Sigmoid colon (tissue), 4 donors: Measurements from ENCODE around the gene ATP4B.

ENCODE experiments used
- EP300 ChIP-seq, 4 donors: sonication (generic); formaldehyde crosslinking; IDR thresholded peaks; one replicate each; pipeline ENCODE4 v1.6.1; 2017; ENCODE audit warnings: antibody characterized with exemption in 4 of 4
- POLR2A ChIP-seq, 2 donors: fragments of 450-650 bp; IDR thresholded peaks; one replicate each; pipeline ENCODE4 v1.6.1; 2016; ENCODE audit warnings: antibody characterized with exemption in 2 of 2, mild to moderate bottlenecking in 2 of 2, moderate library complexity in 2 of 2
- POLR2AphosphoS5 ChIP-seq, 4 donors: sonication (generic); formaldehyde crosslinking; IDR thresholded peaks; one replicate each; pipeline ENCODE4 v1.6.1; 2017; ENCODE audit warnings: antibody characterized with exemption in 4 of 4
- TF ChIP-seq, protein P1 (sequence below), 4 experiments: fragments of 450-650 bp in 3 of 4; fragments of 200-600 bp in 1 of 4; IDR thresholded peaks; one replicate each; pipeline ENCODE4 v1.5.1; 2016 to 2019; ENCODE audit warnings: antibody characterized with exemption in 4 of 4, mild to moderate bottlenecking in 3 of 4, moderate library complexity in 2 of 4

GRCh38 chr13:113630296-113630695, 27.7 kb downstream of the ATP4B start:
- TF ChIP-seq POLR2AphosphoS5 (IDR thresholded peaks at IDR 0.05) (no peak), EP300 (IDR thresholded peaks at IDR 0.05) (no peak), POLR2A (IDR thresholded peaks at IDR 0.05) (no peak)
- TF ChIP-seq, protein P1, sequence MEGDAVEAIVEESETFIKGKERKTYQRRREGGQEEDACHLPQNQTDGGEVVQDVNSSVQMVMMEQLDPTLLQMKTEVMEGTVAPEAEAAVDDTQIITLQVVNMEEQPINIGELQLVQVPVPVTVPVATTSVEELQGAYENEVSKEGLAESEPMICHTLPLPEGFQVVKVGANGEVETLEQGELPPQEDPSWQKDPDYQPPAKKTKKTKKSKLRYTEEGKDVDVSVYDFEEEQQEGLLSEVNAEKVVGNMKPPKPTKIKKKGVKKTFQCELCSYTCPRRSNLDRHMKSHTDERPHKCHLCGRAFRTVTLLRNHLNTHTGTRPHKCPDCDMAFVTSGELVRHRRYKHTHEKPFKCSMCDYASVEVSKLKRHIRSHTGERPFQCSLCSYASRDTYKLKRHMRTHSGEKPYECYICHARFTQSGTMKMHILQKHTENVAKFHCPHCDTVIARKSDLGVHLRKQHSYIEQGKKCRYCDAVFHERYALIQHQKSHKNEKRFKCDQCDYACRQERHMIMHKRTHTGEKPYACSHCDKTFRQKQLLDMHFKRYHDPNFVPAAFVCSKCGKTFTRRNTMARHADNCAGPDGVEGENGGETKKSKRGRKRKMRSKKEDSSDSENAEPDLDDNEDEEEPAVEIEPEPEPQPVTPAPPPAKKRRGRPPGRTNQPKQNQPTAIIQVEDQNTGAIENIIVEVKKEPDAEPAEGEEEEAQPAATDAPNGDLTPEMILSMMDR (IDR thresholded peaks at IDR 0.05): no peak
